Pancreas (tissue), 10 donors: Measurements from ENCODE around the gene STK33. TPM values are rescaled to one million over a fixed set of nuclear protein-coding genes. Genes with fewer than 3 reads are reported as not detected.

Experiments used
- ATAC-seq, 4 donors: fragments of 200-7000 bp; cut with Tn5 transposase; one replicate each; pipeline versions ENCODE4 v1.8.0 to v1.9.1; 2020; ENCODE audit warnings: mild to moderate bottlenecking in 4 of 4, moderate library complexity in 4 of 4
- DNase-seq, 6 donors: peaks; one replicate each; pipeline ENCODE4 v3.0.0-alpha.2; 2020
- FAIRE-seq: peaks from 2 replicates; lab custom pipeline; 2012; peaks lifted over from hg19 to GRCh38; lab: Jason Lieb, UNC
- H3K27ac ChIP-seq, 4 donors: fragments of 200-600 bp; sonication (generic); 1 replicate in 3 of 4; 2 replicates in 1 of 4; pipeline versions ENCODE4 v1.5.0 to v1.8.0; 2020
- H3K27me3 ChIP-seq, 4 donors: fragments of 200-600 bp; one replicate each; pipeline ENCODE4 v1.8.0; 2021
- H3K36me3 ChIP-seq, 3 donors: fragments of 200-600 bp; sonication (generic) in 1 of 3; one replicate each; pipeline versions ENCODE4 v1.5.0 to v1.8.0; 2020 to 2021
- H3K4me1 ChIP-seq, 3 donors: fragments of 200-600 bp; one replicate each; pipeline ENCODE4 v1.8.0; 2021
- H3K4me3 ChIP-seq, 4 donors: fragments of 200-600 bp; sonication (generic) in 2 of 4; one replicate each; pipeline versions ENCODE4 v1.5.0 to v1.8.0; 2020 to 2021
- H3K9me3 ChIP-seq, 4 donors: fragments of 200-600 bp; one replicate each; pipeline ENCODE4 v1.8.0; 2021
- WGBS, 2 donors: extraction: QIAGEN DNeasy Blood & Tissue Kit; methylation state at CpG; one replicate each; pipeline ENCODE4 v1.1.7; 2013; 5-methylcytosine and 5-hydroxymethylcytosine counted together
- intact Hi-C, 3 donors: fragments of 100-400 bp; cut with DNase I; formaldehyde crosslinking; loops; one replicate each; pipeline versions ENCODE4 v1.11.1 to v1.14.2; 2022
- polyA plus RNA-seq, 2 donors: library from polyadenylated mRNA; stranded (reverse); fragments of 200-250 nt; gene quantifications; one replicate each; pipeline ENCODE4 v1.2.3, GENCODE V29; 2013
- total RNA-seq, 6 donors: library from RNA; stranded (reverse); fragmentation: NEBNext Ultra II Directional in 4 of 6; extraction: Animal tissue kit (Norgen Biotek cat#: 25700) in 4 of 6; gene quantifications; one replicate each; pipeline versions ENCODE4 v1.2.1 to v1.2.4, GENCODE V29; 2021 to 2023
- TF ChIP-seq, protein P1 (sequence below), 4 donors: fragments of 200-600 bp; sonication (generic) in 3 of 4; IDR thresholded peaks; one replicate each; pipeline versions ENCODE4 v1.5.0 to v1.8.0; 2021; ENCODE audit warnings: antibody characterized with exemption in 4 of 4
- donor health status: healthy with polysubstance abuse.
- donor health status: DM: no; HTN: no; CAD: no; lungs with moderate emphysema.
- donor health status: DM: no; HTN: no; CAD: no.
- donor health status: control.
- donor health status: control.
- donor health status: Bipolar disorder and iron deficiency.
- donor health status: DM: yes; HTN: yes; CAD: no.
- donor health status: DM: no; HTN: no; CAD: no.
- donor health status: DM: no; HTN: no; CAD: no.
- donor health status: DM: yes; HTN: yes; CAD: no.

The STK33 gene
- total and polyA plus RNA-seq, 8 donors = 6.0 to 23.9 (median 7.2) TPM

DNA sequence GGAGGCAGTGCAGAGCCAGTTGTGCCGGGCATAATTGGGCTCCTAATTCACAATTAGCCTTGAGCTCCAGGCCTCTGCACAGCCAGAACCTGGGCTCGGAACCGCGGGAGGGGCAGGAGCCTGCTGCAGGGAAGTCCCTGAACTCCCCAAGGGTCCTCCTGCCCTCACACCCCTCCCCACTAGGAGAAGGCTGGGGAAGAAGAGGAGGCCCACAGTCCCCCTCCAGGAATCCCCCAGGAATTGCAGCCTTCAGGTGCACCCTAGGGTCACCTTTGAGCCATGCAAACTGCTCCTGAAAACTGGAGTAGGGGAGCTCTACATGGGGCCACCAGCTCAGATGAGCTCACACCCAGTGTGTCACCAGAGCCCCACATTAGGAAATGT, 236.5 kb downstream of the STK33 start:
- intact Hi-C loops = no loop called here
- ATAC-seq (no peak), FAIRE-seq (no peak), DNase-seq (peak in 1 of 6 donors; percentile 37)
- Histone ChIP-seq H3K36me3 (no peaks in the 10 kb centered on the region), H3K27ac (no peak overlapping the region), H3K27me3 (no peaks in the 10 kb centered on the region), H3K9me3 (no peaks in the 10 kb centered on the region), H3K4me3 (no peak overlapping the region), H3K4me1 (peaks cover 0 to 5% (median 0%) of the 10 kb centered on the region in 3 donors)
- TF ChIP-seq, protein P1, sequence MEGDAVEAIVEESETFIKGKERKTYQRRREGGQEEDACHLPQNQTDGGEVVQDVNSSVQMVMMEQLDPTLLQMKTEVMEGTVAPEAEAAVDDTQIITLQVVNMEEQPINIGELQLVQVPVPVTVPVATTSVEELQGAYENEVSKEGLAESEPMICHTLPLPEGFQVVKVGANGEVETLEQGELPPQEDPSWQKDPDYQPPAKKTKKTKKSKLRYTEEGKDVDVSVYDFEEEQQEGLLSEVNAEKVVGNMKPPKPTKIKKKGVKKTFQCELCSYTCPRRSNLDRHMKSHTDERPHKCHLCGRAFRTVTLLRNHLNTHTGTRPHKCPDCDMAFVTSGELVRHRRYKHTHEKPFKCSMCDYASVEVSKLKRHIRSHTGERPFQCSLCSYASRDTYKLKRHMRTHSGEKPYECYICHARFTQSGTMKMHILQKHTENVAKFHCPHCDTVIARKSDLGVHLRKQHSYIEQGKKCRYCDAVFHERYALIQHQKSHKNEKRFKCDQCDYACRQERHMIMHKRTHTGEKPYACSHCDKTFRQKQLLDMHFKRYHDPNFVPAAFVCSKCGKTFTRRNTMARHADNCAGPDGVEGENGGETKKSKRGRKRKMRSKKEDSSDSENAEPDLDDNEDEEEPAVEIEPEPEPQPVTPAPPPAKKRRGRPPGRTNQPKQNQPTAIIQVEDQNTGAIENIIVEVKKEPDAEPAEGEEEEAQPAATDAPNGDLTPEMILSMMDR (IDR thresholded peaks at IDR 0.05) = no peak
- 72 to 73% methylated on average over 4 of the region's 4 CpGs for WGBS, 2 donors

GRCh38 chr11:8356721-8357504, 237.1 kb downstream of the STK33 start:
- H3K9me3 ChIP-seq = no peaks in the 10 kb centered on the region
- H3K27ac ChIP-seq = no peak overlapping the region
- no peaks in the 10 kb centered on the region for H3K36me3 ChIP-seq
- H3K27me3 ChIP-seq = no peaks in the 10 kb centered on the region
- ATAC-seq (no peak), DNase-seq (peak in 2 of 6 donors; percentile 28 to 50), FAIRE-seq (no peak)
- H3K4me1 ChIP-seq = peaks cover 0 to 5% (median 0%) of the 10 kb centered on the region in 3 donors
- TF ChIP-seq, protein P1 (IDR thresholded peaks at IDR 0.05) = no peak
- intact Hi-C loops = no loop called here
- WGBS, 2 donors = 70 to 85% methylated on average over 29 to 30 of the region's 30 CpGs
- no peak overlapping the region for H3K4me3 ChIP-seq

GRCh38 chr11:8356216-8356615, 237.8 kb downstream of the STK33 start:
- H3K9me3 ChIP-seq = no peaks in the 10 kb centered on the region
- H3K27me3 ChIP-seq = no peaks in the 10 kb centered on the region
- no peaks in the 10 kb centered on the region for H3K36me3 ChIP-seq
- ATAC-seq = no peak
- intact Hi-C loops = no loop called here
- no peak overlapping the region for H3K27ac ChIP-seq
- no peak for FAIRE-seq
- TF ChIP-seq, protein P1 (IDR thresholded peaks at IDR 0.05) = no peak
- 89 to 93% methylated on average over 7 to 8 of the region's 8 CpGs for WGBS, 2 donors
- DNase-seq = peak in 1 of 6 donors; percentile 33
- H3K4me1 ChIP-seq = peaks cover 0 to 5% (median 0%) of the 10 kb centered on the region in 3 donors
- no peak overlapping the region for H3K4me3 ChIP-seq

DNA sequence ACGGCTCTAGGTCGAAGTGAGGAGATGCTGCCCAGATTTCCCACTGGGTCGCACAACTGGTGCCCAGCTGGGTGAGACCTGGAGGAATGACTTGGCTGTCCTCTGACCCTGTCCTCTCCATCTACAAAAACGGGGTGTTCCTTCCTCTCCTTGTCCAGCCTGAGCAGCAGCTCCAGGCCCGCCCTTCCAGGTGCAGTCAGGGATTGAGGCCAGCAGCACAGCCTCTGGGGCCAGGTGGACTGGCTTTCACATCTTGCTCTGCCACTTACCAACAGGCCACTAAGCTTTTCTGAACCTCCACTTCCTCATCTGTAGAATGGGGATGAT, 238.6 kb downstream of the STK33 start:
- TF ChIP-seq, protein P1 (IDR thresholded peaks at IDR 0.05) = no peak
- Histone ChIP-seq H3K36me3 (no peaks in the 10 kb centered on the region), H3K27me3 (no peaks in the 10 kb centered on the region), H3K27ac (no peak overlapping the region), H3K4me3 (no peak overlapping the region), H3K9me3 (no peaks in the 10 kb centered on the region), H3K4me1 (peaks cover 0 to 5% (median 0%) of the 10 kb centered on the region in 3 donors)
- WGBS, 2 donors = 83% methylated on average over 5 of the region's 5 CpGs
- ATAC-seq = no peak
- FAIRE-seq = no peak
- DNase-seq = peak in 1 of 6 donors; percentile 18
- intact Hi-C loops = no loop called here
